ENCODE data around the gene MLLT10. TPM values are rescaled to one million over a fixed set of nuclear protein-coding genes. Genes with fewer than 3 reads are reported as not detected.

The MLLT10 gene
- polyA plus RNA-seq, 4 donors: 39.9 to 52.5 (median 48.7) TPM

DNA sequence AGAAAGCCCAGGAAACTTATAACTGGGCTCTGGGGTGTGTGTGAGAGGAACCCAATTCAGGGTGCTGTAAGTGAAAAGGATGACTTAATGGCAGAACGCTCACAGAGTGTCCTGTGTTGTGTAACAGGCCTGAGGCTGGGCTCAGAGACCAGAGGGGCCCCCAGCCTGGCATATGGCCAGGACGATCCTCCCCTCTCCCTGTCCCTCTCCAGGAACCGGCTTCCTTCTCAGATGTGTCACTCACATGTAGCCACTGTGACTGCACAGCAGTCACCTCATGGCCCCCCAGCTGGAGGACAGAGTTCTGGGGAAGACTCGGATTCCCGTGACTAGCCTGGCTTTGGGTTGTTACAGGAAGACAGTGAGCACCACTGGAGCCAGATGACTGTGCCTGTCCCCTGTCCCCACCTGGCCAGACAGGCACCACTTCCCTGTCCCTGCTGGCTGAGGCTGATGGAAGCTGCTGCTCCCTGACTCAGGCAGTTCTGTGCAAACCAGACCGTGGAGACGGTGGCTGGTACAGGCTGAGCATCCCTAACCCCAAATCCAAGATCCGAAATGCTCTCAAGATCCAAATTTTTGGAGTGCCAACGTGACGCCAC lies 220.5 kb downstream of the MLLT10 start:
- DNase-seq (ENCODE audit: low read depth in 4 of 4, low spot score in 2 of 4): no peak

DNA sequence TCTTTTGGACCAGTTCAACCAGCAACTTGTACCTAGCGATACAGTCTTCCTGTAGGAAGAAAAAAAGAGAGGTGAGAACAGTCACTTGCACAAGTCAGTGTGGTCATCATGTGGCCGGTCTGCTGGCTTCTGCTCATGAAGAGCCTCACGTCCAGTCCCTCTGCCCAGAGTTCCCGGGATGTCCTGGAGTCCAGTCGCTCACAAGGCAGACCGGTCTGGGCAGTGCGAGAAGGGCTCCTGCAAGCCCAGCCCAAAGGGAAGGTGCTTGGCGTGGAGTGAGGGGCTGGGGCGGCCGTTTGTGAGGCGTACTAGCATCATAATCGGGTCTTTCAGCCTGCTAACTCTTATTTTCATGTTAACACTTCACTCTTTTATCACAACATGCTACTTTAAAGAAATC lies 222.7 kb downstream of the MLLT10 start:
- DNase-seq (ENCODE audit: low read depth in 4 of 4, low spot score in 2 of 4): no peak

DNA sequence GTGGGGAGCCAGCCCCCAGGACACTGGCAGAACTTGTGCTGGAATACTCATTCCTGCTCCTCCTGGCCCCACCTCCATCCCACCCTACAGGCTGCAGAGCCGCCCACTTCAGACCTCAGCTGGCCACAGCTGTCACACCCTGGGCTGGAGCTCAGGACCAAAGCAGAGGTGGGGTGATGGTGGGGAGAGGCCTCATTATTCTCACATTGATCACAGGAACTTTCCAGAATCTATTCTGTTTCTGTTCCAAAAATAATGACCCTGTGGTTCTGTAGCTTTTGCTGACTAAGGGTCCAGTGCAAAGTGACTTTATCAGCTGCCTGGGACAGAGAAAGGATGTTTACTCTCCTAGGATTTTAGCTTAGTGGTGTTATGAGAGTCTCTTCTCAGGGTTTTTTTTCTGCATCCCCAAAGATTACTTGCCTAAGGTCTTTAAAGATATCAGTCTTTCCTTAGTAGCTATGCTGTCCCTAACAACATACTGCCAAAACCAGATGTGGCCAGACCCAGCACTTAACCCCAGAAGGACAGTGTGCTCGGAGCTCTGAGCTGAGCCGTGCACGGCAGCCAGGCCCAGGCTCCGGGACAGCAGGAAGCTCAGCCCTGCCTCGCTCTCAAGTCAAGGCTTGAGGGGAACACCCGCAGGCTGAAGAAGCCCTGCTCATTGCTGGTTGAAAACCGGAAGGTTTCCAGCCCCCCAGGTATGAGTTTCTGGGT lies 223.3 kb downstream of the MLLT10 start:
- DNase-seq (ENCODE audit: low read depth in 4 of 4, low spot score in 2 of 4): no peak

DNA sequence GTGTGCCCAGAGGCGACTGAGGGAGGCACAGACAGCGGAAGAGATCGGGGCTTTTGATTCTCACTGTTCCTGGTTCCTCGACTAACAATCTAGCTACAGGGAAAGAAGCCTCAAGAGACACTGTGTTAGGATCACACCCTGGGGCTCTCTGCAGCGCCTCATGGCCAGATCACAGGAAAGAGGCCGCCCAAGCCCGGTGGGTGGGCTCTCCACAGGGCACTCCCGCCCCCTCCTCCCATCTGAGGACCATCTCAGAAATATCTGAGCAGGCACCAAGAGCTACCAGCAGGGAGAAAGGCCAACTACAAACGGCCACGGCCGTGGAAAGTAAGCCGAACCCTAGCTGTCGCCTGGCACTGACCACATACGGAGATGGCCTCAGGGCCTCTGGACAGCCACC lies 224.2 kb downstream of the MLLT10 start:
- DNase-seq (ENCODE audit: low read depth in 4 of 4, low spot score in 2 of 4): no peak

DNA sequence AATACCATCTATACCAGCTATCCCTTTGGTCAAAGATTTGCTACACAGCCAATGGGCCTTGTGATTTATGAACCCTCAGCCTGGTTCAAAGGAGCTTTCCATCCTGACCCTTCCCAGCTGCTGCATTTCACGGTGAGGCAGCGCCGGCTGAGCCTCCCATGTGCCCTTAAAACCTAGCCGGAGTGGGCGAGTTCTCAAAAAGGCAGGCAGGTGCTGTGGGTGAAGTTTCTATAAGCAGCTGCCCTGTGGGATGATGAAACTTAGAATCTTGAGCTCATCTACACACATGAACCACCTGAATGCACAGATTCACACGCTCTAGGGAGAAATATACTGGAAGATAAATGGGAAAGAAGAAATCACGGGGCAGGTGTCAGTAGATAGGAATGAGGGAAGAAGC lies 224.7 kb downstream of the MLLT10 start:
- no peak for DNase-seq (ENCODE audit: low read depth in 4 of 4, low spot score in 2 of 4)

DNA sequence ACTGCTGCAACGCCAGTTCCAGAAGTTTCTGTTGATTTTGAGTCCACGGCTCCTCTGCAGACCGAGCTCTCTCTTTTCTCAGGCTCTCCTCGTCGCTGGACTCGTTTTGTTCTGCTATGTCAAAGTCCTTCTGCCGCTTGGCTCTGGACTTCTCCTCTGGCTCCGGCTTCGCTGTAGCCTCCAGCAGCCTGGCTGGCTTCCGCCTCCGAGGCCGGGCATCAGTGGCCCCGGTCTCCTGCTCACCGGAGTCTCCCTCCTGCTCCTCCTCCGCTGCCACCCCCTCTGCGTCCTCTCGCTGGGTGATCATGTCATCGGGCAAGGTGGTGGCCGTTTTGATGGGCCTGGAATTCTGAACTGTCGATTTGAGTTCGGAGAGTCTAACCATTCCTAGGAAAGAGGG lies 225.2 kb downstream of the MLLT10 start:
- DNase-seq (ENCODE audit: low read depth in 4 of 4, low spot score in 2 of 4): no peak

DNA sequence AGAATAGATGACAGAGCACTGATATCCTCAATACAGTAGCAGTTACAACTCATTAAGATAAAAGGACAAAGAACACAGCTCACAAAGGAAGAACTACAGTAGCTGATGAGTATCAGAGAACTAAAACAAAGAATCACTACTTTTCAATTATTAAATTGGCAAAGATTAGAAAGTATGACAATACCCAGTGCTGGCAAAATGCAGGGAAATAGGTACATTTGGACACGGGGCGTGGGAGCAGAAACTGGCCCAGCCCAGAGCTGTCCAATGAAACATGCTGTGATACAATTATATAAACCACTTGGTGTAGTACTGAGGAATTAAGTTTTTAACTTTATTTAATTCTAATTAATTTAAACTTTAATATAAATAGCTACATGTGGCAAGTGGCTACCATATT lies 226.3 kb downstream of the MLLT10 start:
- no peak for DNase-seq (ENCODE audit: low read depth in 4 of 4, low spot score in 2 of 4)

DNA sequence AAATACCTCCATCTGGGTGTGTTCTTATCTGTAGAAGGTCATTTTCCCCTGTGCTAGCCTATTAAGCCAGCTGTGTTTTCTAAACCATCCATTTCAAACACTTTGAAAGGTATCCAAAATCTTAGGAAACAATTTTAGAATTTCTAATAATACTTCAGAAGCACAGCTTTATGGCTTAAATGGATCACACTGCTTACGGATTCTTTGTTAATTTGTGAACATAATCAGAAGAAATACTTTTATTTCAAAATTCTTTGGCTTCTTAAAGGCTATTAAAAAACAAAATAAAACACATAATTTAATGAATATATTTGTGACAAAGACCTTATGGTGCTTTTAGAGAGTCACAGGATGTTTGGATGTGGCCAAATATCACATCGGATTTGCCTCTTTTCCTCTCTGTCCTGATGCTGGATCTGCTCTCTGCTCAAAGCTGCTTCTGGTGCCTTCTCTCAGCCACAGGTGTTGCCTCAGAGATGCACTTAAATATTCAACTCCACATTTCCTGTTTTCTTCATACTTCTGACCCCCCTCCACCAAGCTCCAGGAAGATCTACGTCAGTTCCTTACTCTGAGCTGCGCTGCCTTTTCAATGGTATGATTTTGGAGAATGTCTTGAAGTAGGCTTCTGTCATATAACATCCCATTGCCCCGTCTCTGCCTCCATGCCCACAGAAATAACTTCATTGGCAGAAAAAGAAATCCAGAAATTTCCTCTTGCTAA lies 230.6 kb downstream of the MLLT10 start:
- DNase-seq (ENCODE audit: low read depth in 4 of 4, low spot score in 2 of 4): no peak

DNA sequence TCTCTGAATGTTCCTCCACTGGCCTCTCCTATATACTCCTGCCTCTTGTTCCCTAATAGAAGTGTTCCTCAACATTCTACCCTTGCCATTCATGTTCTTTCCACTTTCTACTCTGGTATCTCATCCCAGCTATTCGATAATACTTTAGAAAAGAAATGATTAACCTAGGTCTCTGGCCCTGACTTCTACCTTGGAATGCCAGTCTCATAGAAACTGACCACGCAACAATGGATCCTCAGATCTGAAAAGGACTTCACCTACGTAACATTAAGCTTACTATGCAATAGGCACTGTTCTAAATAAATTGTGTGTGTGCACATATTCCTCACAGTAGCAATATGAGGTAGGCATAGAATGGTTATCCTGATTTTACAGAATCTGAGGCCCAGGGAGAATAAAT lies 235.0 kb downstream of the MLLT10 start:
- no peak for DNase-seq (ENCODE audit: low read depth in 4 of 4, low spot score in 2 of 4)

DNA sequence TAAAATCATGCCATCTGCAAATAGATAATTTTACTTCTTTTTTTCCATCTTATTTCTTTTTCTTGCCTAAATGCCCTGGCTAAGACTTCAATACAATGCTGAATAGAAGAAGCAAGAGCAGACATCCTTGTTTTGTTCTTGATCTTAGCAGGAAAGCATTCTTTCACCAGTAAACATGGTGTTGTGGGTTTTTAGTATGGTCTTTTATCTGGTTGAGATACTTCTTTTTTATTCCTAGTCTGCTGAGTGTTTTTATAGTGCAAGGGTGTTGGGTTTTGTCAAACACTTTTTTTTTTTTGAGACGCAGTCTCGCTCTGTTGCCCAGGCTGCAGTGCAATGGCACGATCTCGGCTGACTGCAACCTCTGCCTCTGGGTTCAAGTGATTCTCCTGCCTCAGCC lies 237.2 kb downstream of the MLLT10 start:
- no peak for DNase-seq (ENCODE audit: low read depth in 4 of 4, low spot score in 2 of 4)

DNA sequence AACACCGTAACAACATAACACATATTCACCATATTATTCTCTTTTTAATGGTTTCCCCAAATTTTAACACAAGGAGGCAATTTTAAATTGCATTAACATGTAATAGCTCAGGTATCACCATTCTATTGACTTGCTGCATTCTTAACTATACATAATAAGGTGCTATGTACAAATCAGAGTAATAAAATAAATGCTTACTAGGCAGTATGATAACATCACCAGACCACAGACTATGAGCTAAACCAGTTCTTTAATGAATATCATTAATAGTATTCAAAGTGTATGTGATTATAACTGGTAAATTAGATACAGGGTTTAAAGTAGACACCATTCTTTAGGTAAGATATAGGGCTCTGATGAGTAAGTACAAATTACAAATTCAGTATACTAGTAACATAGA lies 242.9 kb downstream of the MLLT10 start:
- DNase-seq (ENCODE audit: low read depth in 4 of 4, low spot score in 2 of 4): no peak

DNA sequence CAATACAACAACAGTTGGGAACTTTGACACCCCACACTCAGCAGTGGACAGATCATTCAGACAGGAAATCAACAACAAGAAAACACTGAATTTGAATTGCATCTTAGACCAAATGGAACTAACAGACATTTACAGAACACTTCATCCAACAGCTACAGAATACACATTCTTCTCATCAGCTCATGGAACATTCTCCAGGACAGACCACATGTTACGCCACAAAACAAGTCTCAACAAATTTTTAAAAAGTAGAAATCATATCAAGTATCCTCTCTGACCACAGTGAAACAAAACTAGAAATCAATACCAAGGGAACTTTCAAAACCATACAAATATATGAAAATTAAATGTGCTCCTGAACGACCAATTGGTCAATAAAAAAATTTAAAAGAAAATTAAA lies 257.2 kb downstream of the MLLT10 start:
- no peak for DNase-seq (ENCODE audit: low read depth in 4 of 4, low spot score in 2 of 4)

Other genes with a start within 250 kb of the MLLT10 start
- 10 to 100 TPM in 3 of 4 donors, 1 to 10 TPM in 1; 8.8 to 14.2 (median 11.7) TPM for gene SKIDA1, start 8.6 kb upstream of the MLLT10 start, polyA plus RNA-seq (ENCODE audit: insufficient read length in 4 of 4)

Data from left renal cortex interstitium (tissue), 4 donors.